IPS-15b (cell line): ENCODE results near the gene GATAD2A.
A peak's percentile ranks its signal among the peaks of the same experiment; 100 is the strongest.
"Not testable (repeated sequence)": the region's sequence is repeated elsewhere in the genome, so short reads cannot be mapped to it uniquely, and the experiment has no call there.

Experiments
- H3K27me3 ChIP-seq: one replicate; pipeline ENCODE4 v1.6.1; 2013; ENCODE audit warnings: low read length; ENCODE audit not compliant: control insufficient read depth, insufficient read depth
- H3K36me3 ChIP-seq: one replicate; pipeline ENCODE4 v1.6.1; 2013; ENCODE audit warnings: low read length; ENCODE audit not compliant: control insufficient read depth, insufficient read depth
- H3K4me1 ChIP-seq: one replicate; pipeline ENCODE4 v1.6.1; 2013; ENCODE audit warnings: mild to moderate bottlenecking, low read length; ENCODE audit not compliant: control insufficient read depth, insufficient read depth
- H3K4me3 ChIP-seq: one replicate; pipeline ENCODE4 v1.5.1; 2013; ENCODE audit warnings: low read depth, low read length
- H3K9ac ChIP-seq: one replicate; pipeline ENCODE4 v1.6.1; 2013; ENCODE audit warnings: low read depth, mild to moderate bottlenecking, low read length
- H3K9me3 ChIP-seq: one replicate; pipeline ENCODE4 v1.6.1; 2013; ENCODE audit warnings: mild to moderate bottlenecking, low read length; ENCODE audit not compliant: control insufficient read depth, insufficient read depth

Gene GATAD2A

GRCh38 chr19:19380316-19380715, 25.2 kb upstream of the GATAD2A start:
- not testable (repeated sequence) for H3K27me3 ChIP-seq, H3K9ac ChIP-seq, H3K4me1 ChIP-seq, H3K4me3 ChIP-seq, H3K36me3 ChIP-seq, H3K9me3 ChIP-seq

DNA sequence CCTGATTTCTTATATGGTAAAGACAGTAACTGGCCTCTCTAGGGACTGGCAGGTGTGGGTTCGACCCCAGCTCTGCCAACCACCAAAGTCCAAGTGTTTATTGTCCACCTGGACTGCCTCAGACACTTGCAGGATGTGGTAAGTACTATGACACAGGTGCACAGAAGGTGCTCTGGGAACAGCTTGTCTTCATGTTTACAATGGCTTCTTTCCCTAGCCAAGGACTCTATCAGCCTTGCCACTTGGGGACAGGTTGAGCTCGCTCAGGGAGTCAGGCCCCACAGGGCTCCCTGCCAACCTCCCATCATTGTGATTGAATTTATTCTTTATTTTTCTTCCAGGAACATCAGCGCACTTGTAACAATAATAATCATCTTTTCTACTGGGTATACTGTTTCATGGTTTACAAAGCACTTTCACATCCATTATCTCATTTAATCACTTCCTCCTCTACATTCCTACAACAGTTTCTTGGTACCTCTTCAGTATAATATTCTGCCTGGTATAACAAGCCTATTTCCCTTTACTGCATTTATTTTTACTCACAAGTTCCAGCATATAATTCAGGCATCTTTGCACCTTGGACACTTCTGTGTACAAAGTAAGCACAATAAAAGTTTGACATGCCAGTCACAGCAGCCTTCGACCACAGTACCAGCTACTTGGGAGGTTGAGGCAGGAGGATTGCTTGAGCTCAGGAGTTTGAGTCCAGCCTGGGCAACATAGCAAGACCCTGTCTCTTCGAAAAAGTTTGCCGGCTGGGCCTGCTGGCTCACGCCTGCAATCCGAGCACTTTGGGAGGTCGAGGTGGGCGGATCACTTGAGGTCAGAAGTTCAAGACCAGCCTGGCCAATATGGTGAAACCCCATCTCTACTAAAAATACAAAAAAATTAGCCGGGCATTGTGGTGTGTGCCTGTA, 24.2 kb upstream of the GATAD2A start:
- no peak overlapping the region for H3K4me3 ChIP-seq

GRCh38 chr19:19382118-19382517, 23.4 kb upstream of the GATAD2A start:
- Histone ChIP-seq H3K36me3 (no peaks in the 10 kb centered on the region), H3K9me3 (no peaks in the 10 kb centered on the region), H3K9ac (no peak overlapping the region), H3K27me3 (no peaks in the 10 kb centered on the region), H3K4me3 (no peak overlapping the region), H3K4me1 (peaks cover 5% of the 10 kb centered on the region)

More for the DNA sequence above, 24.2 kb upstream of the GATAD2A start:
- Histone ChIP-seq H3K36me3 (no peaks in the 10 kb centered on the region), H3K27me3 (no peaks in the 10 kb centered on the region), H3K4me1 (peaks cover 5% of the 10 kb centered on the region), H3K9ac (no peak overlapping the region), H3K9me3 (no peaks in the 10 kb centered on the region)

- H3K27me3 ChIP-seq, result no peaks in the 10 kb centered on the region
- no peaks in the 10 kb centered on the region for H3K36me3 ChIP-seq
- H3K9me3 ChIP-seq, result no peaks in the 10 kb centered on the region
- H3K9ac ChIP-seq, result peak overlapping the region; percentile 91
- H3K4me3 ChIP-seq, result peak overlapping the region; percentile 52
- peaks cover 7% of the 10 kb centered on the region for H3K4me1 ChIP-seq
Measured at GRCh38 chr19:19384486-19384885, 21.0 kb upstream of the GATAD2A start.

GRCh38 chr19:19385131-19385895, 20.2 kb upstream of the GATAD2A start:
- Histone ChIP-seq H3K9me3 (no peaks in the 10 kb centered on the region), H3K36me3 (no peaks in the 10 kb centered on the region), H3K4me1 (peaks cover 8% of the 10 kb centered on the region), H3K9ac (peak overlapping the region; percentile 91), H3K27me3 (no peaks in the 10 kb centered on the region), H3K4me3 (peak overlapping the region; percentile 81)

DNA sequence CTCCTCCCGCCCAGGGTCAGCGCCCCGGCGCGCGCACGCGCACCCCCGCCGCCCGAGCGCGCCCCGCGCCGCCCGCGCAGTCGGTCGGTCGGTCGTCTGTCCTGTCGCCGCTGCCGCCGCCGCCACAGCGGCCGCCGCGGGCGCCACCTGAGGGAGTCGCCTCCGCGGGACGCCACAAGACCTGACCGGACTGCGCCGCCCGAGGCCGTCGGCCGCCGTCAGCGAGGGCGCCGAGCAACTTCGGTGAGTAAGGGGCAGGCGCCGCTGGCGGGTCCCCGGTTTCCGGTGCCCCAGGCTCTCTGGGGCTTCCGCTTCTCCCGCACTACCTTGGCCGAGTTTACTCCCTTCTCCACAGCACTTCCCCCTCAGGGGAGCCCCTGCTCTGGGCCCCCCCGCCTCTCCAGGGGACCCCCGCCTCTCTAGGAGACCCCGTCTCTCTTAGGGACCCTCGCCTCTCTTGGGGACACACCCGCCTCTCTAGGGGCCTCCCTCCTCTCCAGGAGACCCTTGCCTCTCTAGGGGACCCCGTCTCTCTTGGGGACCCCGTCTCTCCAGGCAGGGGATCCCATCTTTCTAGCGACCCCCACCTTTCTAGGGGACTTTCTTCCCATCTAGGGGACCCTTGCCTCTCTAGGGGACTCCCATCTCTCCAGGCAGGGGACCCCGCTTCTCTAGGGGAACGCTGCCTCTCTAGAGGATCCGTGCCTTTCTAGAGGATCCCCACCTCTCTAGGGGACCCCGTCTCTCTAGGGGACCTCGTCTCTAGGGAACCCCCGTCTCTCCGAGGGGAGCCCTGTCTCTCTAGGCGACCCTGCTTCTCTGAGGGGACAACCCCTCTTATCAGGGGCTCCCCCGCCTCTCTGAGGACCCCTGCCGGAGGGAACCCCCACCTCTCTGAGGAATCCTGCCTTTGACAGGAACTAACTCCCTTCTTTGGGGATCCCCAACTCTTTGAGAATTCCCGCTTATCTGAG, 19.3 kb upstream of the GATAD2A start:
- Histone ChIP-seq H3K27me3 (no peaks in the 10 kb centered on the region), H3K9me3 (no peaks in the 10 kb centered on the region), H3K4me3 (peak overlapping the region; percentile 81), H3K9ac (peak overlapping the region; percentile 79), H3K36me3 (no peaks in the 10 kb centered on the region), H3K4me1 (peaks cover 8% of the 10 kb centered on the region)

GRCh38 chr19:19387108-19387507, 18.4 kb upstream of the GATAD2A start:
- H3K9me3 ChIP-seq, result no peaks in the 10 kb centered on the region
- peak overlapping the region; percentile 79 for H3K9ac ChIP-seq
- no peaks in the 10 kb centered on the region for H3K27me3 ChIP-seq
- H3K4me3 ChIP-seq, result peak overlapping the region; percentile 81
- H3K36me3 ChIP-seq, result no peaks in the 10 kb centered on the region
- peaks cover 8% of the 10 kb centered on the region for H3K4me1 ChIP-seq

- no peak overlapping the region for H3K4me3 ChIP-seq
- H3K4me1 ChIP-seq, result peaks cover 8% of the 10 kb centered on the region
- no peaks in the 10 kb centered on the region for H3K27me3 ChIP-seq
- no peaks in the 10 kb centered on the region for H3K9me3 ChIP-seq
- no peaks in the 10 kb centered on the region for H3K36me3 ChIP-seq
- no peak overlapping the region for H3K9ac ChIP-seq
Measured at GRCh38 chr19:19388568-19389555, 16.6 kb upstream of the GATAD2A start.

DNA sequence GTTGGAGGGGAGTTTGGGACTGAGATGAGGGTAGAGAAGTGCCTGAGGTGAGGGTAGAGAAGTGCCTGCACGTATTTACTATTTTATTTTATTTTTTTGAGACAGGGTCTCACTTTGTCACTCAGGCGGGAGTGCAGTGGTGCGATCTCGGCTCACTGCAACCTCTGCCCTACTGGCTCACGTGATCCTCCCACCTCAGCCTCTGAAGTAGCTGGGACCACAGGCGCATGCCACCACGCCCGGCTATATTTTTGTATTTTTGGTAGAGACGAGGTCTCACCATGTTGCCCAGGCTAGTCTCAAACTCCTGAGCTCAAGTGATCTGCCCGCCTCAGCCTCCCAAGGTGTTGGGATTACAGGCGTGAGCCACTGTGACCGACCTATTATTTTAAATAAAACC, 15.8 kb upstream of the GATAD2A start:
- H3K9me3 ChIP-seq, H3K9ac ChIP-seq, H3K4me3 ChIP-seq, H3K36me3 ChIP-seq, H3K27me3 ChIP-seq: not testable (repeated sequence)
- H3K4me1 ChIP-seq, result peaks cover 10% of the 10 kb centered on the region

DNA sequence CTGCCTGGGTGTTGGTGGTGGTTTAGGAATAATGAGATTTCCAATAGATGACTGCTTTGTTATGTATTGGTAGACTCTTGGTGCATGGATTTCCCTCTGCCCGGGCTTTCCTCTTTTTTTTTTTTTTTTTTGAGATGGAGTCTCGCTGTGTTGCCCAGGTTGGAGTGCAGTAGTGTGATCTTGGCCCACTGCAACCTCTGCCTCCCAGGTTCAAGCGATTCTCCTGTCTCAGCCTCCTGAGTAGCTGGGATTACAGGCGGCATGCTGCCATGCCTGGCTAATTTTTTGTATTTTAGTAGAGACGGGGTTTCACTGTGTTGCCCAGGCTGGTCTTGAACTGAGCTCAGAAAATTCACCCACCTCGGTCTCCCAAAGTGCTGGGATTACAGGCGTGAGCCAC, 11.1 kb upstream of the GATAD2A start:
- H3K9ac ChIP-seq, H3K4me1 ChIP-seq, H3K36me3 ChIP-seq, H3K4me3 ChIP-seq, H3K27me3 ChIP-seq, H3K9me3 ChIP-seq: not testable (repeated sequence)
